A549 (cell line): ENCODE results near the gene NOC3L.

ENCODE experiments used
- BHLHE40 ChIP-seq: IDR thresholded peaks from 2 replicates; pipeline ENCODE4 v1.6.1; 2012; ENCODE audit warnings: low read depth, low read length, inconsistent platforms
- EP300 ChIP-seq, 2 experiments: fragments of >200 bp; sonication (Bioruptor Twin); formaldehyde crosslinking; IDR thresholded peaks; 2 replicates in 1 of 2; 3 replicates in 1 of 2; pipeline ENCODE4 v1.6.1; 2016 to 2017
- FOSL2 ChIP-seq, 2 experiments: fragments of 450-650 bp in 1 of 2; fragments of >200 bp in 1 of 2; sonication (Bioruptor Twin) in 1 of 2; formaldehyde crosslinking; IDR thresholded peaks; 2 replicates each; pipeline versions ENCODE4 v1.5.0 to v1.6.1; 2016 to 2020; ENCODE audit warnings: mild to moderate bottlenecking in 1 of 2, moderate library complexity in 1 of 2
- JUN ChIP-seq, 2 experiments: fragments of >200 bp; sonication (Bioruptor Twin); formaldehyde crosslinking; IDR thresholded peaks; 2 replicates in 1 of 2; 3 replicates in 1 of 2; pipeline ENCODE4 v1.6.1; 2016 to 2017
- NR3C1 ChIP-seq: fragments of >200 bp; sonication (Bioruptor Twin); formaldehyde crosslinking; IDR thresholded peaks from 3 replicates; pipeline ENCODE4 v1.6.1; 2017
- RAD21 ChIP-seq, 2 experiments: fragments of >200 bp in 1 of 2; sonication (Bioruptor Twin) in 1 of 2; formaldehyde crosslinking in 1 of 2; IDR thresholded peaks in 1 of 2; conservative IDR thresholded peaks in 1 of 2; 2 replicates in 1 of 2; 3 replicates in 1 of 2; pipeline ENCODE4 v1.6.1; 2012 to 2018; ENCODE audit warnings: inconsistent platforms in 1 of 2
- TF ChIP-seq, protein P1 (sequence below): fragments of 150-350 bp; IDR thresholded peaks from 2 replicates; pipeline ENCODE4 v1.6.1; 2014; ENCODE audit warnings: low read depth, mild to moderate bottlenecking, low read length
- TF ChIP-seq, protein P2 (sequence below): fragments of 200-600 bp; sonication (generic); IDR thresholded peaks from 2 replicates; pipeline ENCODE4 v1.6.1; 2016; ENCODE audit warnings: antibody characterized with exemption, mild to moderate bottlenecking, moderate library complexity

GRCh38 chr10:94355841-94356240, 6.9 kb downstream of the NOC3L start:
- TF ChIP-seq JUN (IDR thresholded peaks at IDR 0.05) (no peak), FOSL2 (IDR thresholded peaks at IDR 0.05) (no peak), FOSL2 (CRISPR knock-in tag; IDR thresholded peaks at IDR 0.05) (no peak), RAD21 (conservative IDR thresholded peaks at IDR 0.05 in 1 of 2, IDR thresholded peaks at IDR 0.05 in 1 of 2) (no peak), EP300 (IDR thresholded peaks at IDR 0.05) (no peak), BHLHE40 (no peak), NR3C1 (no peak)
- TF ChIP-seq, protein P1, sequence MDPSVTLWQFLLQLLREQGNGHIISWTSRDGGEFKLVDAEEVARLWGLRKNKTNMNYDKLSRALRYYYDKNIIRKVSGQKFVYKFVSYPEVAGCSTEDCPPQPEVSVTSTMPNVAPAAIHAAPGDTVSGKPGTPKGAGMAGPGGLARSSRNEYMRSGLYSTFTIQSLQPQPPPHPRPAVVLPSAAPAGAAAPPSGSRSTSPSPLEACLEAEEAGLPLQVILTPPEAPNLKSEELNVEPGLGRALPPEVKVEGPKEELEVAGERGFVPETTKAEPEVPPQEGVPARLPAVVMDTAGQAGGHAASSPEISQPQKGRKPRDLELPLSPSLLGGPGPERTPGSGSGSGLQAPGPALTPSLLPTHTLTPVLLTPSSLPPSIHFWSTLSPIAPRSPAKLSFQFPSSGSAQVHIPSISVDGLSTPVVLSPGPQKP: no peak
- TF ChIP-seq, protein P2, sequence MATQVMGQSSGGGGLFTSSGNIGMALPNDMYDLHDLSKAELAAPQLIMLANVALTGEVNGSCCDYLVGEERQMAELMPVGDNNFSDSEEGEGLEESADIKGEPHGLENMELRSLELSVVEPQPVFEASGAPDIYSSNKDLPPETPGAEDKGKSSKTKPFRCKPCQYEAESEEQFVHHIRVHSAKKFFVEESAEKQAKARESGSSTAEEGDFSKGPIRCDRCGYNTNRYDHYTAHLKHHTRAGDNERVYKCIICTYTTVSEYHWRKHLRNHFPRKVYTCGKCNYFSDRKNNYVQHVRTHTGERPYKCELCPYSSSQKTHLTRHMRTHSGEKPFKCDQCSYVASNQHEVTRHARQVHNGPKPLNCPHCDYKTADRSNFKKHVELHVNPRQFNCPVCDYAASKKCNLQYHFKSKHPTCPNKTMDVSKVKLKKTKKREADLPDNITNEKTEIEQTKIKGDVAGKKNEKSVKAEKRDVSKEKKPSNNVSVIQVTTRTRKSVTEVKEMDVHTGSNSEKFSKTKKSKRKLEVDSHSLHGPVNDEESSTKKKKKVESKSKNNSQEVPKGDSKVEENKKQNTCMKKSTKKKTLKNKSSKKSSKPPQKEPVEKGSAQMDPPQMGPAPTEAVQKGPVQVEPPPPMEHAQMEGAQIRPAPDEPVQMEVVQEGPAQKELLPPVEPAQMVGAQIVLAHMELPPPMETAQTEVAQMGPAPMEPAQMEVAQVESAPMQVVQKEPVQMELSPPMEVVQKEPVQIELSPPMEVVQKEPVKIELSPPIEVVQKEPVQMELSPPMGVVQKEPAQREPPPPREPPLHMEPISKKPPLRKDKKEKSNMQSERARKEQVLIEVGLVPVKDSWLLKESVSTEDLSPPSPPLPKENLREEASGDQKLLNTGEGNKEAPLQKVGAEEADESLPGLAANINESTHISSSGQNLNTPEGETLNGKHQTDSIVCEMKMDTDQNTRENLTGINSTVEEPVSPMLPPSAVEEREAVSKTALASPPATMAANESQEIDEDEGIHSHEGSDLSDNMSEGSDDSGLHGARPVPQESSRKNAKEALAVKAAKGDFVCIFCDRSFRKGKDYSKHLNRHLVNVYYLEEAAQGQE: no peak
